COLO829 (cell line): Measurements from ENCODE around the gene SPINK6.

Source experiments
- DNase-seq: peaks from one replicate; pipeline ENCODE4 v3.0.0; 2012; ENCODE audit warnings: low spot score

SPINK6 gene

GRCh38 chr5:148224117-148224742, 21.4 kb downstream of the SPINK6 start:
- no peak for DNase-seq

GRCh38 chr5:148228392-148228984, 25.6 kb downstream of the SPINK6 start:
- no peak for DNase-seq

- no peak for DNase-seq
Measured at GRCh38 chr5:148229840-148230239, 27.0 kb downstream of the SPINK6 start.

- no peak for DNase-seq
Measured at GRCh38 chr5:148230240-148230639, 27.4 kb downstream of the SPINK6 start.

GRCh38 chr5:148237785-148238417, 35.1 kb downstream of the SPINK6 start:
- DNase-seq: no peak

- no peak for DNase-seq
Measured at GRCh38 chr5:148238418-148238794, 35.6 kb downstream of the SPINK6 start, which contains the start of gene MARCOL. TSS of gene MARCOL (plus strand) at chr5:148238525. CDS start at chr5:148238598, 73 bp downstream.

GRCh38 chr5:148248894-148249293, 46.1 kb downstream of the SPINK6 start:
- DNase-seq: no peak

- DNase-seq: no peak
Measured at GRCh38 chr5:148255456-148255855, 52.6 kb downstream of the SPINK6 start.

- DNase-seq: no peak
Measured at GRCh38 chr5:148259288-148259687, 56.4 kb downstream of the SPINK6 start.

GRCh38 chr5:148261221-148261620, 58.4 kb downstream of the SPINK6 start:
- no peak for DNase-seq
